Epithelial cell of alveolus of lung (primary cell): ENCODE results near the gene RNASE3. TPM values are rescaled to one million over a fixed set of nuclear protein-coding genes. Genes with fewer than 3 reads are reported as not detected.

Experiments
- total RNA-seq: library from RNA; depleted of rRNA; stranded (reverse); fragments of >200 nt; gene quantifications from 2 replicates; pipeline ENCODE4 v1.2.1, GENCODE V29; 2015

Gene RNASE3
- total RNA-seq = not detected in 2 replicates

DNA sequence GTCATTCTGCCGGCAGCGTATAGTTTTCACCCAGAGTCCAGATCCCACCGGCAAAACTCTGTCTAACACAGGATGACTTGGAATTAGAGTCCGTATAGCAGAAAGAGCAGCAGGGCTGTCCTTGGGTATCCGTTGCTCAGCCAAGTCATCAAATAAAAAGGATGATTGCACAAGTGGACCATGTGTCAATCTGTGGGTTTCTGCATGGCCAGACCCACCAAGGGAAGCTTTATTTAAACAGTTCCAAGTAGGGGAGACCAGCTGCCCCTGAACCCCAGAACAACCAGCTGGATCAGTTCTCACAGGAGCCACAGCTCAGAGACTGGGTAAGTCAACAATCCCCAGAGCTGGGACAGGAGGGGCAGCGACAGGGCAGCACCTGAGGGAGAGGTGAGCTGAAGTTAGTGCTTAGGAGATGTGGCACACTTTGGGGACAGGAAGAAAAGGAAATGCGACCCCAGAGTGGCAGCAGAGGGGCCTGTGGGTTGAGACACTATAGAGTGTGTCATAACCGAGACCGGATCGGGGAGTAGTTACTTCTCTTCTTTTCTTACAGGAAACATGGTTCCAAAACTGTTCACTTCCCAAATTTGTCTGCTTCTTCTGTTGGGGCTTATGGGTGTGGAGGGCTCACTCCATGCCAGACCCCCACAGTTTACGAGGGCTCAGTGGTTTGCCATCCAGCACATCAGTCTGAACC lies at the start of gene RNASE3:
Gene RNASE3, plus strand, starts transcription at position 260 of the 700 bp plus-strand sequence. Its CDS starts 302 bp downstream, at position 562.

Other genes starting within 250 kb of the RNASE3 start
- gene OR6S1, start 249.7 kb upstream of the RNASE3 start, total RNA-seq = not detected in 2 replicates
- gene RNASE4, start 206.8 kb upstream of the RNASE3 start, total RNA-seq = 18.6 and 27.5 TPM in 2 replicates
- gene ANG, start 202.6 kb upstream of the RNASE3 start, total RNA-seq = 7.9 and 13.7 TPM in 2 replicates
- gene EDDM3A, start 145.5 kb upstream of the RNASE3 start, total RNA-seq = not detected in 2 replicates
- not detected in 2 replicates for gene EDDM3B, start 123.0 kb upstream of the RNASE3 start, total RNA-seq
- gene RNASE6, start 110.1 kb upstream of the RNASE3 start, total RNA-seq = not detected in 2 replicates
- gene RNASE1, start 88.5 kb upstream of the RNASE3 start, total RNA-seq = 1.7 and 4.1 TPM in 2 replicates
- gene RNASE2, start 64.1 kb downstream of the RNASE3 start, total RNA-seq = not detected in 2 replicates
- gene METTL17, start 98.6 kb downstream of the RNASE3 start, total RNA-seq = 43.2 and 57.8 TPM in 2 replicates
- gene SLC39A2, start 107.9 kb downstream of the RNASE3 start, total RNA-seq = 0.32 TPM in 1 of 2 replicates, not detected in the other
- gene NDRG2, start 133.7 kb downstream of the RNASE3 start, total RNA-seq = 2.7 and 12.0 TPM in 2 replicates
- not detected in 2 replicates for gene TPPP2, start 138.8 kb downstream of the RNASE3 start, total RNA-seq
- gene RNASE13, start 143.4 kb downstream of the RNASE3 start, total RNA-seq = not detected in 2 replicates
- not detected in 2 replicates for gene RNASE7, start 151.0 kb downstream of the RNASE3 start, total RNA-seq
- not detected in 2 replicates for gene RNASE8, start 166.4 kb downstream of the RNASE3 start, total RNA-seq
- 39.9 and 55.2 TPM in 2 replicates for gene ARHGEF40, start 178.9 kb downstream of the RNASE3 start, total RNA-seq
- gene ZNF219, start 207.3 kb downstream of the RNASE3 start, total RNA-seq = 6.2 and 19.7 TPM in 2 replicates
- gene TMEM253, start 209.7 kb downstream of the RNASE3 start, total RNA-seq = not detected in 2 replicates